SK-N-SH (cell line): ENCODE results near the gene CYP2W1. TPM values are rescaled to one million over a fixed set of nuclear protein-coding genes. Genes with fewer than 3 reads are reported as not detected.

Experiments used
- CTCF ChIA-PET: fragments of 300-600, 350-600 bp; formaldehyde crosslinking; extraction: SDS; loops from one replicate; lab custom pipeline; 2021; lab: Yijun Ruan, JAX
- POLR2A ChIA-PET: fragments of 350-600 bp; sonication (Branson Sonifier 250); formaldehyde crosslinking; extraction: SDS; loops from one replicate; lab custom pipeline; 2020; ENCODE audit warnings: antibody characterized with exemption, inconsistent platforms; lab: Yijun Ruan, JAX
- DNase-seq: peaks from one replicate; pipeline ENCODE4 v3.0.0; 2012
- H2AFZ ChIP-seq: fragments of 200-600 bp; sonication (generic); 2 replicates; pipeline ENCODE4 v1.8.1; 2016; ENCODE audit warnings: antibody characterized with exemption, mild to moderate bottlenecking, low read depth
- H3F3A ChIP-seq: fragments of 200-600 bp; sonication (generic); replicated peaks from 2 replicates; pipeline ENCODE3; 2016; ENCODE audit warnings: antibody characterized with exemption, mild to moderate bottlenecking; ENCODE audit not compliant: insufficient read depth
- H3K27ac ChIP-seq, 2 experiments: fragments of 200-500 bp in 1 of 2; fragments of 200-600 bp in 1 of 2; sonication (Bioruptor generic) in 1 of 2; sonication (generic), shearing (Covaris generic) in 1 of 2; 2 replicates each; pipeline versions ENCODE4 v1.5.1 to v1.6.1; 2014 to 2016; ENCODE audit warnings: low read depth in 2 of 2, inconsistent platforms in 1 of 2, low read length in 1 of 2, mild to moderate bottlenecking in 1 of 2, mixed read lengths in 1 of 2
- H3K27me3 ChIP-seq: fragments of 200-600 bp; sonication (generic), shearing (Covaris generic); 2 replicates; pipeline ENCODE4 v1.6.1; 2016; ENCODE audit warnings: mixed run types; ENCODE audit not compliant: insufficient read depth
- H3K36me3 ChIP-seq, 2 experiments: fragments of 200-500 bp in 1 of 2; fragments of 200-600 bp in 1 of 2; sonication (Bioruptor generic) in 1 of 2; sonication (generic) in 1 of 2; replicated peaks in 1 of 2; 2 replicates each; pipeline versions ENCODE3 to v1.5.1; 2014 to 2016; ENCODE audit warnings: low read length in 1 of 2, mild to moderate bottlenecking in 1 of 2; ENCODE audit not compliant: insufficient read depth in 2 of 2, control insufficient read depth in 1 of 2
- H3K4me1 ChIP-seq, 2 experiments: fragments of 200-500 bp in 1 of 2; fragments of 200-600 bp in 1 of 2; sonication (Bioruptor generic) in 1 of 2; sonication (generic), shearing (Covaris generic) in 1 of 2; 2 replicates each; pipeline versions ENCODE4 v1.5.1 to v1.6.1; 2014 to 2016; ENCODE audit warnings: low read depth in 1 of 2, low read length in 1 of 2, mixed run types in 1 of 2; ENCODE audit not compliant: insufficient read depth in 2 of 2, control insufficient read depth in 1 of 2
- H3K4me2 ChIP-seq: fragments of 200-600 bp; sonication (generic), shearing (Covaris generic); 2 replicates; pipeline ENCODE4 v1.6.1; 2017; ENCODE audit warnings: mixed run types
- H3K4me3 ChIP-seq, 2 experiments: fragments of 200-500 bp in 1 of 2; fragments of 200-600 bp in 1 of 2; sonication (Bioruptor generic) in 1 of 2; sonication (generic), shearing (Covaris generic) in 1 of 2; 2 replicates each; pipeline versions ENCODE4 v1.5.1 to v1.8.1; 2014 to 2016; ENCODE audit warnings: low read depth in 2 of 2, inconsistent platforms in 1 of 2, low read length in 1 of 2, mild to moderate bottlenecking in 1 of 2, mixed read lengths in 1 of 2, moderate library complexity in 1 of 2
- H3K79me2 ChIP-seq: fragments of 200-600 bp; sonication (generic); 2 replicates; pipeline ENCODE4 v1.8.1; 2017; ENCODE audit warnings: mild to moderate bottlenecking; ENCODE audit not compliant: insufficient read depth
- H3K9ac ChIP-seq: fragments of 200-600 bp; sonication (generic); 2 replicates; pipeline ENCODE4 v1.6.1; 2017; ENCODE audit warnings: mixed run types
- H3K9me2 ChIP-seq: fragments of 200-600 bp; sonication (generic); 2 replicates; pipeline ENCODE4 v1.6.1; 2017; ENCODE audit warnings: mixed run types
- H3K9me3 ChIP-seq: fragments of 200-600 bp; sonication (generic); 2 replicates; pipeline ENCODE4 v1.6.1; 2017; ENCODE audit warnings: mixed run types, mild to moderate bottlenecking, moderate library complexity
- H4K20me1 ChIP-seq: fragments of 200-600 bp; sonication (generic); 2 replicates; pipeline ENCODE4 v1.6.1; 2017; ENCODE audit warnings: mild to moderate bottlenecking, mixed run types; ENCODE audit not compliant: insufficient read depth
- CHD2 ChIP-seq: fragments of 150-350 bp; IDR thresholded peaks from 2 replicates; pipeline ENCODE4 v1.6.1; 2018; ENCODE audit warnings: low read length; ENCODE audit not compliant: partially characterized antibody
- FOSL2 ChIP-seq: IDR thresholded peaks from 2 replicates; pipeline ENCODE4 v1.4.0; 2012; ENCODE audit warnings: low read depth, mild to moderate bottlenecking, moderate library complexity, borderline replicate concordance
- IRF3 ChIP-seq: fragments of 150-350 bp; IDR thresholded peaks from 2 replicates; pipeline ENCODE4 v1.6.1; 2016; ENCODE audit warnings: mild to moderate bottlenecking, low read depth, low read length
- NRF1 ChIP-seq: IDR thresholded peaks from 2 replicates; pipeline ENCODE4 v1.6.1; 2012; ENCODE audit warnings: low read depth, mild to moderate bottlenecking, low read length
- PBX3 ChIP-seq: IDR thresholded peaks from 2 replicates; pipeline ENCODE4; 2012
- RCOR1 ChIP-seq: fragments of 150-350 bp; IDR thresholded peaks from 2 replicates; pipeline ENCODE4 v1.6.1; 2017; ENCODE audit warnings: antibody characterized with exemption, low read length
- RXRA ChIP-seq: IDR thresholded peaks from 2 replicates; pipeline ENCODE4 v1.4.0; 2012; ENCODE audit warnings: low read depth, mild to moderate bottlenecking, borderline replicate concordance
- TCF12 ChIP-seq: IDR thresholded peaks from 2 replicates; pipeline ENCODE4 v1.4.0; 2012
- USF2 ChIP-seq: fragments of 150-350 bp; IDR thresholded peaks from 2 replicates; pipeline ENCODE4 v1.6.1; 2017; ENCODE audit warnings: antibody characterized with exemption, low read length, low read depth, borderline replicate concordance
- ZBTB33 ChIP-seq: IDR thresholded peaks from 2 replicates; pipeline ENCODE4 v1.4.0; 2012; ENCODE audit warnings: low read depth, borderline replicate concordance
- WGBS: methylation state at CpG from one replicate; pipeline ENCODE4 v1.1.6; 2017; ENCODE audit warnings: low lambda C conversion rate; 5-methylcytosine and 5-hydroxymethylcytosine counted together
- polyA plus RNA-seq, 3 experiments: library from polyadenylated mRNA; depleted of rRNA; stranded (reverse); fragments of >200 nt; gene quantifications; 2 replicates each; pipeline ENCODE4 v1.2.3, GENCODE V29; 2012

Gene CYP2W1
- polyA plus RNA-seq, 1 of the 3 experiments (the other 2 are of a cell fraction), result 0.10 TPM

GRCh38 chr7:969403-969802 lies 13.6 kb upstream of the CYP2W1 start (continued):
- TF ChIP-seq IRF3 (no peak), PBX3 (no peak)

- no peak for DNase-seq
- Histone ChIP-seq H3K9me2 (no peaks in the 10 kb centered on the region), H3K27me3 (no peaks in the 10 kb centered on the region), H4K20me1 (peaks cover 65% of the 10 kb centered on the region), H3K79me2 (peaks cover 68% of the 10 kb centered on the region), H3K4me3 (no peak overlapping the region), H3K27ac (no peak overlapping the region), H3F3A (peaks cover 13% of the 10 kb centered on the region), H3K9ac (no peak overlapping the region), H3K9me3 (no peaks in the 10 kb centered on the region), H3K4me2 (no peak overlapping the region), H3K4me1 (peaks cover 3 to 12% of the 10 kb centered on the region in 2 experiments; a peak in 2 of 4 replicates), H2AFZ (no peak overlapping the region), H3K36me3 (peaks cover 34 to 56% of the 10 kb centered on the region in 2 experiments)
- TF ChIP-seq NRF1 (no peak), ZBTB33 (no peak), FOSL2 (no peak), PBX3 (no peak), TCF12 (no peak), CHD2 (no peak), RCOR1 (no peak), RXRA (no peak), IRF3 (no peak), USF2 (no peak)
- CTCF ChIA-PET, result interaction anchor here (0.9 to 2.8 kb wide), 5 partner anchors 22 to 205 kb away, joined by 3 to 19 read pairs (median 4); no protein-coding TSS in a partner anchor
- POLR2A ChIA-PET, result no interaction called here
- 93% methylated on average over 6 of the region's 6 CpGs for WGBS
Observed at GRCh38 chr7:970744-971143, 12.2 kb upstream of the CYP2W1 start.
